PC-3 (cell line): ENCODE data around the gene TAL1. TPM values are rescaled to one million over a fixed set of nuclear protein-coding genes. Genes with fewer than 3 reads are reported as not detected.

Source experiments
- ATAC-seq: fragments of 200-7000 bp; cut with Tn5 transposase; 2 replicates; pipeline ENCODE4 v1.9.1; 2020; ENCODE audit warnings: mild to moderate bottlenecking, moderate library complexity
- BruUV-seq: library from RNA; stranded (reverse); fragments of 400-500 nt; replicated peaks from 2 replicates; lab custom pipeline; 2021; lab: Mats Ljungman, UMichigan
- CTCF ChIA-PET: fragments of 300-600 bp; sonication (Branson Sonifier 250); formaldehyde crosslinking; loops from one replicate; lab custom pipeline; 2022; ENCODE audit warnings: antibody characterized with exemption; lab: Charles Lee
- POLR2A ChIA-PET: fragments of 300-600 bp; sonication (Branson Sonifier 250); formaldehyde crosslinking; loops from one replicate; lab custom pipeline; 2022; ENCODE audit warnings: antibody characterized with exemption; ENCODE audit not compliant: unreplicated experiment; lab: Charles Lee
- DNase-seq: peaks from one replicate; pipeline ENCODE4 v3.0.0-alpha.2; 2015
- H2AFZ ChIP-seq: fragments of 300-600 bp; sonication (generic); 2 replicates; pipeline ENCODE4 v1.6.0; 2016; ENCODE audit warnings: antibody characterized with exemption, low read length
- H3F3A ChIP-seq: fragments of 300-600 bp; sonication (generic); one replicate; pipeline ENCODE4 v1.6.0; 2017; ENCODE audit warnings: antibody characterized with exemption, low read length, control low read depth, mild to moderate bottlenecking; ENCODE audit not compliant: unreplicated experiment
- H3K27ac ChIP-seq: fragments of 300-600 bp; sonication (generic); 2 replicates; pipeline ENCODE4 v1.5.1; 2016; ENCODE audit warnings: mild to moderate bottlenecking, low read length
- H3K27me3 ChIP-seq: fragments of 300-600 bp; sonication (generic); 2 replicates; pipeline ENCODE4 v1.6.1; 2016; ENCODE audit warnings: low read length, mixed read lengths
- H3K36me3 ChIP-seq: fragments of 300-600 bp; sonication (generic); 2 replicates; pipeline ENCODE4 v1.6.1; 2016; ENCODE audit warnings: low read depth, mixed run types, low read length, mixed read lengths
- H3K4me1 ChIP-seq: fragments of 300-600 bp; sonication (generic); 2 replicates; pipeline ENCODE4 v1.5.1; 2016; ENCODE audit warnings: low read length; ENCODE audit not compliant: insufficient read depth
- H3K4me2 ChIP-seq: fragments of 300-600 bp; sonication (generic); 2 replicates; pipeline ENCODE4 v1.6.0; 2016; ENCODE audit warnings: low read length
- H3K4me3 ChIP-seq: fragments of 300-600 bp; sonication (generic); 2 replicates; pipeline ENCODE4 v1.5.1; 2016; ENCODE audit warnings: mild to moderate bottlenecking, low read length, mixed read lengths
- H3K79me2 ChIP-seq: fragments of 300-600 bp; sonication (generic); 2 replicates; pipeline ENCODE4 v1.6.1; 2017; ENCODE audit warnings: low read length, mixed read lengths
- H3K9ac ChIP-seq: fragments of 300-600 bp; sonication (generic); 2 replicates; pipeline ENCODE4 v1.6.0; 2016; ENCODE audit warnings: mild to moderate bottlenecking, low read length
- H3K9me2 ChIP-seq: fragments of 300-600 bp; sonication (generic); replicated peaks from 2 replicates; pipeline ENCODE4 v1.6.1; 2016; ENCODE audit warnings: mixed run types, low read length, mixed read lengths
- H3K9me3 ChIP-seq: fragments of 300-600 bp; sonication (generic); 2 replicates; pipeline ENCODE4 v1.6.1; 2016; ENCODE audit warnings: low read length, mixed read lengths
- H4K20me1 ChIP-seq: fragments of 300-600 bp; sonication (generic); 2 replicates; pipeline ENCODE4 v1.6.1; 2016; ENCODE audit warnings: low read length, mixed read lengths
- CTCF ChIP-seq: fragments of 300-600 bp; sonication (generic); conservative IDR thresholded peaks from 2 replicates; pipeline ENCODE4 v1.5.1; 2017; ENCODE audit warnings: antibody characterized with exemption, low read depth, mild to moderate bottlenecking, low read length
- EZH2 ChIP-seq: fragments of 300-600 bp; sonication (generic); IDR thresholded peaks from one replicate; pipeline ENCODE4 v1.6.1; 2017; ENCODE audit warnings: antibody characterized with exemption, mild to moderate bottlenecking, low read length; ENCODE audit not compliant: unreplicated experiment
- EZH2phosphoT487 ChIP-seq: fragments of 300-600 bp; sonication (generic); IDR thresholded peaks from 2 replicates; pipeline ENCODE4 v1.6.1; 2018; ENCODE audit warnings: mild to moderate bottlenecking, antibody characterized with exemption, low read length, borderline replicate concordance
- intact Hi-C: fragments of 100-400 bp; cut with micrococcal nuclease; formaldehyde crosslinking; loops from 2 replicates; pipeline ENCODE4 v1.9.0; 2023
- total RNA-seq: library from RNA; depleted of rRNA; stranded (reverse); fragments of >200 nt; gene quantifications from 2 replicates; pipeline ENCODE4 v1.2.3, GENCODE V29; 2014

The TAL1 gene
- total RNA-seq, 1 experiment from 2014 or later = not detected

- POLR2A ChIA-PET = no interaction called here
- BruUV-seq = no TSS peak
- Histone ChIP-seq H3K36me3 (no peaks in the 10 kb centered on the region), H2AFZ (no peak overlapping the region), H3F3A (no peaks in the 10 kb centered on the region), H3K9ac (no peak overlapping the region), H3K9me2 (no peaks in the 10 kb centered on the region), H3K27me3 (peaks cover 21% of the 10 kb centered on the region), H3K4me2 (no peak overlapping the region), H3K4me1 (no peaks in the 10 kb centered on the region), H3K4me3 (no peak overlapping the region), H3K9me3 (no peaks in the 10 kb centered on the region), H3K27ac (no peak overlapping the region), H3K79me2 (no peaks in the 10 kb centered on the region), H4K20me1 (no peaks in the 10 kb centered on the region)
- DNase-seq = no peak
- TF ChIP-seq EZH2phosphoT487 (no peak), CTCF (no peak), EZH2 (no peak)
- CTCF ChIA-PET = no interaction called here
- no peak for ATAC-seq
- intact Hi-C loops = no loop called here
Measured at GRCh38 chr1:47219001-47219400, 13.0 kb downstream of the TAL1 start.

DNA sequence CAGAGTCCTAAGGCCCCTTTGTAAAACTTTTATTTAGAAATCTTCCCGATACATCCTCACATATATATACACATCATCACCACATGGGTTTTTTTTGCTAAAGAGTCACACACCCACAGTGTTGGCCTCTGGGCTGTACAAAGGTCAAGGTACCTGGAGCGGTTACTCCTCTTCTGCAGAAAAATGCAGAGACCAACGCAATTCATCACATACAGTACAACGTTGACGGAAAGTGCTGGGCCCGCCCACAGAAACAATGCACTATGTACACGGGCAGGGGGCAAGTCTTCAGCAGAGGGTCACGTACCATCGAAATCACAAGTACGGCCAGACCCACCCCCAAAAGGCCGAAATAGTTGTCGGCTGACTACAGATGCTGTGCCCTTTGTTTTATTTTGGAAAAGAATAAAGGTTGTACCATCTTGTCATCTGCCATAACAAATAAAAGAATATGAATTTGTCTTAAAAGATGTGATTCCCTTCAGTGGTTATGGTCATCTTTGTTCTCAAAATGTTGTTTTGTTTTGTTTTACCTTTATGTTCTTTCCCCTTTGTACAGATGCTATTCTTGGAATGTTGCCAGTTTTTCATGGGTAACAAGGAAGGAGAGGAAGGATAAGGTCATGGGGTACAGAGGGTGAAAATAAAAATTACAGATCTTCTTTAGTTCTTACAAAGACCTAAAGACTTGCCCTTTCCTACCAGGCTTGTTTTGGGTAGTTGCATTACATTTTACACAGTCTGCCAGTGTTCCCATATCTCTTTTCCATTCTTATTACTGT lies 15.6 kb downstream of the TAL1 start:
- H3K27ac ChIP-seq = no peak overlapping the region
- BruUV-seq = no TSS peak
- no peaks in the 10 kb centered on the region for H3F3A ChIP-seq
- H3K4me1 ChIP-seq = no peaks in the 10 kb centered on the region
- no peaks in the 10 kb centered on the region for H3K9me3 ChIP-seq
- ChIA-PET CTCF (no interaction called here), POLR2A (no interaction called here)
- intact Hi-C loops = no loop called here
- H3K79me2 ChIP-seq = no peaks in the 10 kb centered on the region
- ATAC-seq = no peak
- no peak overlapping the region for H3K4me3 ChIP-seq
- H3K9me2 ChIP-seq = no peaks in the 10 kb centered on the region
- H3K9ac ChIP-seq = no peak overlapping the region
- no peak overlapping the region for H3K4me2 ChIP-seq
- no peaks in the 10 kb centered on the region for H3K36me3 ChIP-seq
- TF ChIP-seq CTCF (no peak), EZH2phosphoT487 (no peak), EZH2 (no peak)
- no peak for DNase-seq
- no peak overlapping the region for H2AFZ ChIP-seq
- no peaks in the 10 kb centered on the region for H4K20me1 ChIP-seq
- H3K27me3 ChIP-seq = no peaks in the 10 kb centered on the region; the same call in 1 of the 2 replicates

DNA sequence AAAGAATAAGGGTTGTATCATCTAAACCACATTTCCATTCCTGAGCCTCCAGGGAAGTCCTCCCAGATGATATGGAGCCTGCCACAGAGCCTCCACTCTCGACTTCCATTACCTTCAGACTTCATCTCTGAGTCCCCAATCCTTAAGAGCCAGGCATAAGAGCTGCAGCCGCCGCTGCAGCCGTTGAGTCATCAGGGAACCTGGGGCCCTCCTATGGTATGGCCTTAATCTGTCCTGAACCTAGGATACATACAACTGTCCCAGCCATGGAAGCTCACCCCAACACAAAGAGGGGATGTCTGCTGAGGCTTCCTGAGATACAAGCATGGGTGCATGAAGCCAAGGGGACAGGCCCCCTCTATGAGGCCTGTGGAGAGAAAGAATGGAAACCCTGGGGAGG lies 16.3 kb downstream of the TAL1 start:
- intact Hi-C loops = no loop called here
- H3K9me2 ChIP-seq = no peaks in the 10 kb centered on the region
- H2AFZ ChIP-seq = no peak overlapping the region
- no peak for ATAC-seq
- no peak overlapping the region for H3K27ac ChIP-seq
- no peaks in the 10 kb centered on the region for H3K9me3 ChIP-seq
- ChIA-PET POLR2A (no interaction called here), CTCF (no interaction called here)
- H3K4me2 ChIP-seq = no peak overlapping the region
- TF ChIP-seq EZH2phosphoT487 = no peak
- H3K27me3 ChIP-seq = no peaks in the 10 kb centered on the region; the same call in 1 of the 2 replicates
- H3K79me2 ChIP-seq = no peaks in the 10 kb centered on the region
- no peak overlapping the region for H3K9ac ChIP-seq
- H3K4me3 ChIP-seq = no peak overlapping the region
- no peak for DNase-seq
- H4K20me1 ChIP-seq = no peaks in the 10 kb centered on the region
- no peaks in the 10 kb centered on the region for H3K4me1 ChIP-seq
- H3K36me3 ChIP-seq = no peaks in the 10 kb centered on the region
- no peaks in the 10 kb centered on the region for H3F3A ChIP-seq
- no TSS peak for BruUV-seq
